ENCODE results near the gene FGF14. TPM values are rescaled to one million over a fixed set of nuclear protein-coding genes. Genes with fewer than 3 reads are reported as not detected.
"Not testable (repeated sequence)": the region's sequence is repeated elsewhere in the genome, so short reads cannot be mapped to it uniquely, and the experiment has no call there.

Gene FGF14
- total RNA-seq, 1 donor from 2014 or later: not detected

DNA sequence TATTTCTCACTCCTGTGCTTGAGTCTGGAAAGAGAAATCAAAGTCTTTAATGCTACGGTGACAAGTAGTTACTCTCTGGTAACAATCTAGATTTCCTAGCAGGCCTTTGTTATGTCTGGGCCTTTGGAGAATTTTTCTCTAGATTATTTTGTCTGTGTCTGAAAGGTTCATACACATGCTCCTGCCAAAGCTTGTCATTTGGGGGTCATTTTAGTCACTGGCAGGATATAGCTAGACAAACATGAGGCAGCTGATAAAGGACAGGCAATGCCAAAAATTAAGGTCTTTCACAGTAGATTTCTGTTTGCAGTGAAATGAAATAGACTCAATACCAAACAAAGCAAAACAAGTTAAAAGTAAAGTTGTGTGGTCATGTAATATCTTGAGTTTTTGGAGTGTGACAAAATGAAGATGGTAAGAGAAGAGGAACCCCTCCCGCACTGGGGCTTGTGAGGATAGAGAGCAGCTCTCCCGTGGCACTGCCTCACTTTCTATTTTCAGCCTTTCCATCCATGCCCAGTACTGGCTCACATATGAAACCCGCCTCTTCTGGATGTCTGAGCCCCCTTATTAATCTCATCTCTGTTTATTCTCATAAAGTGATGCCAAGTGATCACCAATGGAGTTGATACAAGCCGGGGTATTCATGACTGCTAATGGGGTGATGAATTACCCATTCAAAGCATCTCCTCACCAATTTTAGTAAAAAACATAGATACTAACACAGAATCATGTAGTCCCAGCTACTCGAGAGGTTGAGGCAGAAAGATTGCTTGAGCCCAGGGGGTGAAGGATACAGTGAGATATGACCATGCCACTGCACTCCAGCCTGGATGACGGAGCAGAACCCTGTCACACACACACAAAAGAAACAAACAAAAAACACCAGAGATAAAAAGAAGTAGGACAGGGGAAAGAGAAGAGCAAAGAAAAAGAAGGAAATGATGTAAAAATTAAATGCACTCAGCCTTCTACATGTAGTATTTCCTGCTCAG lies 389.3 kb downstream of the FGF14 start:
- TF ChIP-seq, protein P1, sequence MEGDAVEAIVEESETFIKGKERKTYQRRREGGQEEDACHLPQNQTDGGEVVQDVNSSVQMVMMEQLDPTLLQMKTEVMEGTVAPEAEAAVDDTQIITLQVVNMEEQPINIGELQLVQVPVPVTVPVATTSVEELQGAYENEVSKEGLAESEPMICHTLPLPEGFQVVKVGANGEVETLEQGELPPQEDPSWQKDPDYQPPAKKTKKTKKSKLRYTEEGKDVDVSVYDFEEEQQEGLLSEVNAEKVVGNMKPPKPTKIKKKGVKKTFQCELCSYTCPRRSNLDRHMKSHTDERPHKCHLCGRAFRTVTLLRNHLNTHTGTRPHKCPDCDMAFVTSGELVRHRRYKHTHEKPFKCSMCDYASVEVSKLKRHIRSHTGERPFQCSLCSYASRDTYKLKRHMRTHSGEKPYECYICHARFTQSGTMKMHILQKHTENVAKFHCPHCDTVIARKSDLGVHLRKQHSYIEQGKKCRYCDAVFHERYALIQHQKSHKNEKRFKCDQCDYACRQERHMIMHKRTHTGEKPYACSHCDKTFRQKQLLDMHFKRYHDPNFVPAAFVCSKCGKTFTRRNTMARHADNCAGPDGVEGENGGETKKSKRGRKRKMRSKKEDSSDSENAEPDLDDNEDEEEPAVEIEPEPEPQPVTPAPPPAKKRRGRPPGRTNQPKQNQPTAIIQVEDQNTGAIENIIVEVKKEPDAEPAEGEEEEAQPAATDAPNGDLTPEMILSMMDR (IDR thresholded peaks at IDR 0.05; ENCODE audit: insufficient read depth, low read length, poor library complexity, severe bottlenecking): no peak
- H3K36me3 ChIP-seq (ENCODE audit: control insufficient read depth, insufficient read depth, low read length): no peaks in the 10 kb centered on the region
- H3K27me3 ChIP-seq (ENCODE audit: control insufficient read depth, insufficient read depth, low read length): no peaks in the 10 kb centered on the region
- H3K4me3 ChIP-seq (ENCODE audit: low read depth, low read length): no peak overlapping the region
- DNase-seq (ENCODE audit: low read depth): no peak

DNA sequence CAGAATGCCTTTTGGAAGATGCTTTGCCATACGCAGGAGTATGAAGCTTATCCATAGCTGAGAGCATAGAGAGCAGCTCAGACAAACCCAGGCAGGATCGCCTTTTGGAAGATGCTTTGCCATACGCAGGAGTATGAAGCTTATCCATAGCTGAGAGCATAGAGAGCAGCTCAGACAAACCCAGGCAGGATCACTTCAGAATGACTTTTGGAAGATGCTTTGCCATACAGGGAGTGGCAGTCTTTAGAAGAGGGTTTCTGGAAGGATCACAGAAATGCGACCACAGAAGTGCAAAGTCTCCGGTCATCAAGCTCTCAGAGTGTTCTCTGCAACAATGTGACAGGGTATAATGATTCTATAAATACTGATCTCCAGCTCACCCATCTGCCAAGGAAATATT lies 390.4 kb downstream of the FGF14 start:
- not testable (repeated sequence) for H3K27me3 ChIP-seq (ENCODE audit: control insufficient read depth, insufficient read depth, low read length); H3K4me3 ChIP-seq (ENCODE audit: low read depth, low read length); DNase-seq (ENCODE audit: low read depth); H3K36me3 ChIP-seq (ENCODE audit: control insufficient read depth, insufficient read depth, low read length)

DNA sequence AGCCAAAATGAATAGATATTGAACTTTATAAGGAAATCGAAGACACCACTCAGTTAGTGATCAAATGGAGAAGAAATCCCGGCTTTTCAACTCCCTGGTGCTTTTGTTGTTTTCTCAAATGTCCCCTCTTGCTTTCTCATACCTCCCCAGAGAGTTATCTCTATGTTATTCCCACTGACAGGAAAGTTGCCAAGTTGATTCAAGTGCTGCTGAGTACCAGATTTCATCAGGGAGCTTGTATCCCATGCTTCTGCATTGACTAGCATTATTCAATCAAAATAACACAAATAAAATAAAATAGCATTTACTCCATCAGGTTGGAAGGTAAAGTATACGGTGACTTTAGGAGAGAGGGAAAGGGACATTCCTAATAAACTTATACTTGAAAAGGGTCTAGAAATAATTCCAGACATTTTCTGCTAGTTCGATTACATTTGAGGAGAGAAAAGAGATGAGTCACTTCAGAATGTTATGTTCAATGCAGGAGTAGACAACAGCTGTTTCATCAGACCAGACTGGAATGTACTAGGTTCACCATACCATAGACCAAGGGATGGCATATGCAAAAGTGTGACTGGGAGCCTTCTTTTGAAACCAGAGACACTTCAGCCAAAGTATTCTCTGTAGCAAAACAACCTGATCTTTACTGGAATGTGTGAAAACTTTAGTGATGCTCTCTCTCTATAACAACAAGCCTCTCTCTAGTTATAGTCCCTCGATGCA lies 397.8 kb downstream of the FGF14 start:
- H3K27me3 ChIP-seq (ENCODE audit: control insufficient read depth, insufficient read depth, low read length): no peaks in the 10 kb centered on the region
- H3K36me3 ChIP-seq (ENCODE audit: control insufficient read depth, insufficient read depth, low read length): no peaks in the 10 kb centered on the region
- TF ChIP-seq, protein P1 (IDR thresholded peaks at IDR 0.05; ENCODE audit: insufficient read depth, low read length, poor library complexity, severe bottlenecking): no peak
- no peak for DNase-seq (ENCODE audit: low read depth)
- no peak overlapping the region for H3K4me3 ChIP-seq (ENCODE audit: low read depth, low read length)

DNA sequence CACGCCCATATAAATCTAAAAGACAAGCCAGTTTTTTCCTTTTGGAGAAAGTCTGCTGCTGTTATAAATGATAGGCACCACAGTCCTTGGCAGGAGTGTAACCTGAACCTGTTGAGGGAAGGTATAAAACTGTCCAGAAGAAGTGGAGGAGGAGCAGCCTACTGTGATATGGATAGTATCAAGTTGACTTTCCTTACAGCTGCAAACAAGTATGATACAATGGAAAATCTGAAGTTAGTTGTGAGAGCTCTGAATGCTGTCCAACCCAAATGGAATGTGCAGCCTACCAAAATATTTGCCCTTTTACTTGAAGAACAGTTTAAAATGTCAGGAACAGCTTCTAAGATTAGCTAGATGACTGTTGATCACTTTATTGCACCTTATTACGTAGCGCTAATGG lies 399.6 kb downstream of the FGF14 start:
- H3K4me3 ChIP-seq (ENCODE audit: low read depth, low read length): no peak overlapping the region
- TF ChIP-seq, protein P1 (IDR thresholded peaks at IDR 0.05; ENCODE audit: insufficient read depth, low read length, poor library complexity, severe bottlenecking): no peak

DNA sequence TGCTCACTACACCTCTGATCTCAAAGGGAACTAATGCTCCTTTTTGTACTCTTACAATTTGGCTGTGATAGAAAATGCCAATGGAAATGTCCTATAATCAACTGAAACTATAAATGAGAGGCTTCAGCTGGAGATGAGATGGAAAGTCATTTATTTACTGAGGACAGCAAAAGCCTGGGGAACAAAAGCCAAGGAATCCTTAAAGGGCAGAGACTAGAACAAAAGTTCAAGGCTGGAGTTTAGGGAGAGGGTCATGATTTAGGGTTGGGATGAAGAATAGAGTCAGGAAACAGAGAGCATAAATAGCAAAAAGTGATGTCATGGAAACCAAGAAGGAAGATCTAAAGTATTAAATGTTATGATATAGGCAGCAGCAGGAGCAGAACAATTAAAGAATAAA lies 401.1 kb downstream of the FGF14 start:
- H3K27me3 ChIP-seq (ENCODE audit: control insufficient read depth, insufficient read depth, low read length): no peaks in the 10 kb centered on the region
- H3K4me3 ChIP-seq (ENCODE audit: low read depth, low read length): no peak overlapping the region
- TF ChIP-seq, protein P1 (IDR thresholded peaks at IDR 0.05; ENCODE audit: insufficient read depth, low read length, poor library complexity, severe bottlenecking): no peak
- DNase-seq (ENCODE audit: low read depth): no peak
- no peaks in the 10 kb centered on the region for H3K36me3 ChIP-seq (ENCODE audit: control insufficient read depth, insufficient read depth, low read length)

More for the DNA sequence above, 399.6 kb downstream of the FGF14 start:
- no peak for DNase-seq (ENCODE audit: low read depth)
- no peaks in the 10 kb centered on the region for H3K27me3 ChIP-seq (ENCODE audit: control insufficient read depth, insufficient read depth, low read length)
- H3K36me3 ChIP-seq (ENCODE audit: control insufficient read depth, insufficient read depth, low read length): no peaks in the 10 kb centered on the region

DNA sequence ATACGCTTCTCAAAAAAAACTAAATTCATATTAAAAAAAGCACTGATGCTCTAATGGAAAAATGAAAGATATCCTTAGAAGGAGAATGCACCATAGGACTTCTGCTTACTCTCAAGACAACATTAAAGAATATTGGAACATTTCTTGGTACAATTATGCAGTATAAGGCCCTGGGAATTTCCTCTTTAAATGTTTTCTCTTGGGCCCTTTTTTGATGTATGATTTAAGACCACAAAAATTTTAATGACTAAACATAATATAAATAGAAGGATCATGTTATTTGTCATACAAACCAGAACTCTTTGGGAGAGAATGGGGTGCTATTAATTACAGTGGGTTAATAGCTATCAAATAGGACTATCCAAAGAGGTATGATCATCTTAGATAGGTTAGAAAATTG lies 403.7 kb downstream of the FGF14 start:
- Histone ChIP-seq H3K27me3 (ENCODE audit: control insufficient read depth, insufficient read depth, low read length) (no peaks in the 10 kb centered on the region), H3K4me3 (ENCODE audit: low read depth, low read length) (no peak overlapping the region), H3K36me3 (ENCODE audit: control insufficient read depth, insufficient read depth, low read length) (no peaks in the 10 kb centered on the region)
- no peak for DNase-seq (ENCODE audit: low read depth)
- TF ChIP-seq, protein P1 (IDR thresholded peaks at IDR 0.05; ENCODE audit: insufficient read depth, low read length, poor library complexity, severe bottlenecking): no peak
